Caco-2 (cell line): Measurements from ENCODE around the gene CDCP2. TPM values are rescaled to one million over a fixed set of nuclear protein-coding genes. Genes with fewer than 3 reads are reported as not detected.

Experiments
- Bru-seq: library from RNA; stranded (reverse); fragments of 400-500 nt; gene quantifications from one replicate; lab custom pipeline; 2021; lab: Mats Ljungman, UMichigan
- BruChase-seq, 2 experiments: library from RNA; stranded (reverse); fragments of 400-500 nt; gene quantifications; one replicate each; lab custom pipeline; 2021; lab: Mats Ljungman, UMichigan
- BruUV-seq: library from RNA; stranded (reverse); fragments of 400-500 nt; replicated peaks from 2 replicates; lab custom pipeline; 2021; lab: Mats Ljungman, UMichigan
- CTCF ChIA-PET: fragments of 300-600 bp; sonication (Branson Sonifier 250); formaldehyde crosslinking; loops from one replicate; lab custom pipeline; 2022; ENCODE audit warnings: antibody characterized with exemption; lab: Charles Lee
- POLR2A ChIA-PET: fragments of 300-600 bp; sonication (Branson Sonifier 250); formaldehyde crosslinking; loops from one replicate; lab custom pipeline; 2022; ENCODE audit warnings: antibody characterized with exemption; lab: Charles Lee
- DNase-seq, 2 experiments: peaks; one replicate each; pipeline versions ENCODE4 v3.0.0 to v3.0.0-alpha.2; 2020 to 2022
- H3K27me3 ChIP-seq: replicated peaks from 2 replicates; pipeline ENCODE4 v1.6.0; 2011; ENCODE audit warnings: low read length; ENCODE audit not compliant: control insufficient read depth, insufficient read depth
- H3K36me3 ChIP-seq: 2 replicates; pipeline ENCODE4 v1.5.1; 2011; ENCODE audit warnings: low read length; ENCODE audit not compliant: control insufficient read depth, insufficient read depth
- H3K4me1 ChIP-seq: fragments of 250-450 bp; sonication (Bioruptor Pico); 2 replicates; pipeline ENCODE4 v1.5.1; 2020; ENCODE audit warnings: mild to moderate bottlenecking
- H3K4me3 ChIP-seq: 2 replicates; pipeline ENCODE4 v1.5.1; 2011; ENCODE audit warnings: low read depth, mild to moderate bottlenecking, control low read depth, low read length
- H3K9me3 ChIP-seq: fragments of 250-450 bp; sonication (Bioruptor Pico); 2 replicates; pipeline ENCODE4 v1.5.1; 2020; ENCODE audit warnings: mild to moderate bottlenecking, moderate library complexity
- H3K27ac Mint-ChIP-seq: one replicate; pipeline ENCODE4 v1.8.0; 2022; ENCODE audit warnings: mixed read lengths; ENCODE audit not compliant: unreplicated experiment
- H3K27me3 Mint-ChIP-seq: one replicate; pipeline ENCODE4 v1.8.0; 2022; ENCODE audit warnings: mixed read lengths; ENCODE audit not compliant: insufficient read depth, unreplicated experiment
- H3K36me3 Mint-ChIP-seq: one replicate; pipeline ENCODE4 v1.8.0; 2022; ENCODE audit warnings: mild to moderate bottlenecking, mixed read lengths; ENCODE audit not compliant: insufficient read depth, unreplicated experiment
- H3K4me1 Mint-ChIP-seq: one replicate; pipeline ENCODE4 v1.8.0; 2022; ENCODE audit warnings: low read depth, mixed read lengths; ENCODE audit not compliant: unreplicated experiment
- H3K4me3 Mint-ChIP-seq: one replicate; pipeline ENCODE4 v1.8.0; 2022; ENCODE audit warnings: mild to moderate bottlenecking, moderate library complexity, mixed read lengths; ENCODE audit not compliant: unreplicated experiment
- H3K9me3 Mint-ChIP-seq: one replicate; pipeline ENCODE4 v1.8.0; 2022; ENCODE audit warnings: mixed read lengths; ENCODE audit not compliant: unreplicated experiment
- intact Hi-C: fragments of 100-400 bp; cut with micrococcal nuclease; formaldehyde crosslinking; loops from one replicate; pipeline ENCODE4 v1.10.0; 2022; ENCODE audit not compliant: unreplicated experiment
- long read RNA-seq: library from polyadenylated mRNA; stranded (forward); transcript quantifications from one replicate; pipeline ENCODE4 v2.0.0, GENCODE V29; 2022
- total RNA-seq: library from RNA; stranded (reverse); gene quantifications from 2 replicates; pipeline ENCODE4 v1.2.3, GENCODE V29; 2022
- TF ChIP-seq, protein P1 (sequence below), 2 experiments: fragments of 200-600 bp in 1 of 2; IDR thresholded peaks; 1 replicate in 1 of 2; 2 replicates in 1 of 2; pipeline versions ENCODE4 v1.5.1 to v1.8.0; 2011 to 2022; ENCODE audit warnings: antibody characterized with exemption in 1 of 2, control low read depth in 1 of 2, inconsistent platforms in 1 of 2, low read depth in 1 of 2, low read length in 1 of 2, mild to moderate bottlenecking in 1 of 2, moderate library complexity in 1 of 2; ENCODE audit not compliant: insufficient read depth in 1 of 2, severe bottlenecking in 1 of 2, unreplicated experiment in 1 of 2

CDCP2 gene
- total RNA-seq (not detected in 2 replicates), Bru-seq, nascent RNA (percentile 23 among the genes with signal in this experiment), BruChase-seq, experiment 1, labeled RNA remaining after a 2-hour chase (percentile 27 among the genes with signal in this experiment), BruChase-seq, experiment 2, labeled RNA remaining after a 6-hour chase (percentile 16 among the genes with signal in this experiment)
- long read RNA-seq: 0 reads

DNA sequence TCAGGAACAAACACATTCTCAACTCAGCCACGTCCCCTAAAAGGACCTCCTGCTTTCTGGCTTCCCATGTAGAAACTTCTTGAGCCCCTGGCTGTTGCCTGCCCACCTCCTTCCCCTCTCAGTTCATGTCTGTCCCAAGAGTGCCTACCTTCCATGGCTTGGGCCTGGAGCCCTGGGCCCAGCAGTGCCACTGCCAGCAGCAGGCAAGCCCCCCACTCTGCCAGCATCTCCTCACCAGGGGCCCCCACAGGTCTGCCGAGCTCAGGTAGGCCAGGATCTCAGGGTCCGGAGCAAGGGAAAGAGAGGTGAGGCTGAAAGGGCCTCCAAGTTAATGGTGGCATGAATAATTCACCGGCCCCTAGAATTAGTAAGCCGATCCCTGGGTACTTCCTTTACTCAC is at the start of gene CDCP2:
Gene CDCP2 (minus strand): TSS at position 305 of the 400 bp plus-strand sequence. CDS start 78 bp downstream, at position 227.
- POLR2A ChIA-PET: no interaction called here
- no TSS peak for BruUV-seq
- peaks cover 6% of the 10 kb centered on the region; the same call in 1 of the 2 replicates for H3K4me1 ChIP-seq
- no peaks in the 10 kb centered on the region for H3K36me3 ChIP-seq
- TF ChIP-seq, protein P1, sequence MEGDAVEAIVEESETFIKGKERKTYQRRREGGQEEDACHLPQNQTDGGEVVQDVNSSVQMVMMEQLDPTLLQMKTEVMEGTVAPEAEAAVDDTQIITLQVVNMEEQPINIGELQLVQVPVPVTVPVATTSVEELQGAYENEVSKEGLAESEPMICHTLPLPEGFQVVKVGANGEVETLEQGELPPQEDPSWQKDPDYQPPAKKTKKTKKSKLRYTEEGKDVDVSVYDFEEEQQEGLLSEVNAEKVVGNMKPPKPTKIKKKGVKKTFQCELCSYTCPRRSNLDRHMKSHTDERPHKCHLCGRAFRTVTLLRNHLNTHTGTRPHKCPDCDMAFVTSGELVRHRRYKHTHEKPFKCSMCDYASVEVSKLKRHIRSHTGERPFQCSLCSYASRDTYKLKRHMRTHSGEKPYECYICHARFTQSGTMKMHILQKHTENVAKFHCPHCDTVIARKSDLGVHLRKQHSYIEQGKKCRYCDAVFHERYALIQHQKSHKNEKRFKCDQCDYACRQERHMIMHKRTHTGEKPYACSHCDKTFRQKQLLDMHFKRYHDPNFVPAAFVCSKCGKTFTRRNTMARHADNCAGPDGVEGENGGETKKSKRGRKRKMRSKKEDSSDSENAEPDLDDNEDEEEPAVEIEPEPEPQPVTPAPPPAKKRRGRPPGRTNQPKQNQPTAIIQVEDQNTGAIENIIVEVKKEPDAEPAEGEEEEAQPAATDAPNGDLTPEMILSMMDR (IDR thresholded peaks at IDR 0.05; ENCODE audit: insufficient read depth in 1 of 2, low read depth in 1 of 2, low read length in 1 of 2, severe bottlenecking in 1 of 2, unreplicated experiment in 1 of 2): no peak
- no peaks in the 10 kb centered on the region for H3K9me3 ChIP-seq
- no peak within 1 kb of the TSS for H3K4me3 ChIP-seq
- Mint-ChIP-seq H3K4me3 (no peak within 1 kb of the TSS), H3K36me3 (no peaks in the 10 kb centered on the region), H3K27ac (no peak within 1 kb of the TSS), H3K9me3 (no peaks in the 10 kb centered on the region), H3K27me3 (no peaks in the 10 kb centered on the region), H3K4me1 (peaks cover 8% of the 10 kb centered on the region)
- no peaks in the 10 kb centered on the region for H3K27me3 ChIP-seq
- DNase-seq: no peak
- intact Hi-C loops: no loop called here
- CTCF ChIA-PET: no interaction called here

DNA sequence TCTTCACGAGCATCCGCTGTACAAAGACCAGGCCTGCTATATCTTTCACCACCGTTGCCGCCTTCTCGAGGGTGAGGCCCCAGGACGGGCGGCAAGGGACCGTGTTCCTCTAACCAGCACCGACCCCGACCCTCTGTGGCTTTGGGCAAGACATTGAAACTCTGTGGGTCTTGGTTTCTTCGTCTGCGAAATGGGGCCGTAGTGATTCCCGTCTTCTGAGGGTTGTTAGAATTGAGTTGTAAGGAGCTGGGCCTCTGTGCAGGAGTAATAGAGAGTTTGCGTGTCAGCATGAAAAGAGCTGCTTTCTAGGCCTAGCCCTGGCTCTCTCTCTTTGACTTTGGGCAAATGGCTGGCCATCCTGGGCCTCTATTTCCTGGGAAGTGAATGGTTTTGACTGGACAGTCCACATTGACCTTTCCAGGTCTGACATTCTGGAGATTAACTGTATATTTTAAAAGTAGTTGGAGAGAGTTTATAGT is 47.8 kb upstream of the CDCP2 start:
- CTCF ChIA-PET: interaction anchor here (1.1 to 1.4 kb wide), 2 partner anchors 79 to 289 kb away, joined by 3 to 8 read pairs; no protein-coding TSS in a partner anchor
- no peaks in the 10 kb centered on the region for H3K27me3 ChIP-seq
- no peaks in the 10 kb centered on the region for H3K9me3 ChIP-seq
- peak overlapping the region; percentile 78 for H3K4me3 ChIP-seq
- DNase-seq: no peak
- intact Hi-C loops: no loop called here
- H3K36me3 ChIP-seq: no peaks in the 10 kb centered on the region
- no peaks in the 10 kb centered on the region for H3K9me3 Mint-ChIP-seq
- H3K4me1 ChIP-seq: 0 out of 2 replicates have a peak, but pooled peaks cover 3% of the 10 kb centered on the region
- H3K27ac Mint-ChIP-seq: peak overlapping the region; percentile 80
- H3K36me3 Mint-ChIP-seq: peaks cover 11% of the 10 kb centered on the region
- TF ChIP-seq, protein P1 (IDR thresholded peaks at IDR 0.05; ENCODE audit: insufficient read depth in 1 of 2, low read depth in 1 of 2, low read length in 1 of 2, severe bottlenecking in 1 of 2, unreplicated experiment in 1 of 2): no peak
- POLR2A ChIA-PET: interaction anchor here (0.6 to 1.0 kb wide), 3 partner anchors 64 to 206 kb away, joined by 4 to 6 read pairs (median 5); partner anchors contain the start of gene SSBP3
- no peaks in the 10 kb centered on the region for H3K27me3 Mint-ChIP-seq
- peaks cover 8% of the 10 kb centered on the region for H3K4me1 Mint-ChIP-seq
- peak overlapping the region; percentile 90 for H3K4me3 Mint-ChIP-seq
- TSS peak; percentile 71 for BruUV-seq

DNA sequence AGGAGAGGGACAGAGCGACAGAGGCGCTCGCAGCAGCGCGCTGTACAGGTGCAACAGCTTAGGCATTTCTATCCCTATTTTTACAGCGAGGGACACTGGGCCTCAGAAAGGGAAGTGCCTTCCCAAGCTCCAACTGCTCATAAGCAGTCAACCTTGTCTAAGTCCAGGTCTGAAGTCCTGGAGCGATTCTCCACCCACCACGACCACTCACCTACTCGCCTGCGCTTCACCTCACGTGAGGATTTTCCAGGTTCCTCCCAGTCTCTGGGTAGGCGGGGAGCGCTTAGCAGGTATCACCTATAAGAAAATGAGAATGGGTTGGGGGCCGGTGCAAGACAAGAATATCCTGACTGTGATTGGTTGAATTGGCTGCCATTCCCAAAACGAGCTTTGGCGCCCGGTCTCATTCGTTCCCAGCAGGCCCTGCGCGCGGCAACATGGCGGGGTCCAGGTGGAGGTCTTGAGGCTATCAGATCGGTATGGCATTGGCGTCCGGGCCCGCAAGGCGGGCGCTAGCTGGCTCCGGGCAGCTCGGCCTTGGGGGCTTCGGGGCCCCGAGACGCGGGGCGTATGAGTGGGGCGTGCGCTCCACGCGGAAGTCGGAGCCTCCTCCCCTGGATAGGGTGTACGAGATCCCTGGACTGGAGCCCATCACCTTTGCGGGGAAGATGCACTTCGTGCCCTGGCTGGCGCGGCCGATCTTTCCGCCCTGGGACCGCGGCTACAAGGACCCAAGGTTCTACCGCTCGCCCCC is 47.1 kb upstream of the CDCP2 start, which contains the start of the genes CYB5RL and MRPL37:
Gene CYB5RL (minus strand): TSS at position 266 of the 754 bp plus-strand sequence. CDS start 4,414 bp downstream, outside the sequence.
Gene MRPL37 (plus strand): TSS at position 403 of the 754 bp plus-strand sequence. CDS start 77 bp downstream, at position 480.
- intact Hi-C loops: no loop called here
- POLR2A ChIA-PET: interaction anchor here (0.6 to 1.0 kb wide), 4 partner anchors 63 to 300 kb away, joined by 3 to 6 read pairs (median 4); partner anchors contain the start of gene SSBP3
- Histone ChIP-seq H3K9me3 (no peaks in the 10 kb centered on the region), H3K27me3 (no peaks in the 10 kb centered on the region), H3K4me3 (peak within 1 kb of the TSS; percentile 78), H3K36me3 (no peaks in the 10 kb centered on the region), H3K4me1 (0 out of 2 replicates have a peak, but pooled peaks cover 3% of the 10 kb centered on the region)
- Mint-ChIP-seq H3K27ac (peak within 1 kb of the TSS; percentile 80), H3K9me3 (no peaks in the 10 kb centered on the region), H3K27me3 (no peaks in the 10 kb centered on the region), H3K4me1 (peaks cover 8% of the 10 kb centered on the region), H3K4me3 (peak within 1 kb of the TSS; percentile 90), H3K36me3 (peaks cover 5% of the 10 kb centered on the region)
- DNase-seq: peak; percentile 92 to 94
- CTCF ChIA-PET: interaction anchor here (0.8 to 1.4 kb wide), 3 partner anchors 79 to 600 kb away, joined by 3 to 8 read pairs (median 3); no protein-coding TSS in a partner anchor
- TF ChIP-seq, protein P1 (IDR thresholded peaks at IDR 0.05; ENCODE audit: insufficient read depth in 1 of 2, low read depth in 1 of 2, low read length in 1 of 2, severe bottlenecking in 1 of 2, unreplicated experiment in 1 of 2): no peak
- BruUV-seq: no TSS peak
